Rectal smooth muscle tissue (tissue), 1 donor: ENCODE measurements around the gene IFI6.
"Not testable (repeated sequence)": the region's sequence is repeated elsewhere in the genome, so short reads cannot be mapped to it uniquely, and the experiment has no call there.

ENCODE experiments used
- H3K27ac ChIP-seq: one replicate; pipeline ENCODE4 v1.7.0; 2013; ENCODE audit warnings: low read depth, low read length, inconsistent platforms
- H3K27me3 ChIP-seq: one replicate; pipeline ENCODE4 v1.7.0; 2013; ENCODE audit warnings: low read length; ENCODE audit not compliant: control insufficient read depth, insufficient read depth
- H3K36me3 ChIP-seq: one replicate; pipeline ENCODE4 v1.7.0; 2013; ENCODE audit warnings: low read length; ENCODE audit not compliant: control insufficient read depth, insufficient read depth
- H3K4me1 ChIP-seq: one replicate; pipeline ENCODE4 v1.7.0; 2013; ENCODE audit warnings: low read length; ENCODE audit not compliant: control insufficient read depth, insufficient read depth
- H3K4me3 ChIP-seq: one replicate; pipeline ENCODE4 v1.7.0; 2013; ENCODE audit warnings: low read length
- H3K9ac ChIP-seq: one replicate; pipeline ENCODE4 v1.7.0; 2013; ENCODE audit warnings: low read length

IFI6 gene

GRCh38 chr1:27627733-27628132, 44.3 kb downstream of the IFI6 start:
- H3K4me1 ChIP-seq, H3K27ac ChIP-seq, H3K9ac ChIP-seq, H3K36me3 ChIP-seq, H3K27me3 ChIP-seq, H3K4me3 ChIP-seq: not testable (repeated sequence)

- H3K36me3 ChIP-seq: no peaks in the 10 kb centered on the region
- H3K4me1 ChIP-seq: no peaks in the 10 kb centered on the region
- no peak overlapping the region for H3K27ac ChIP-seq
- no peak overlapping the region for H3K9ac ChIP-seq
- H3K4me3 ChIP-seq: no peak overlapping the region
- no peaks in the 10 kb centered on the region for H3K27me3 ChIP-seq
Measured at GRCh38 chr1:27627061-27627460, 44.9 kb downstream of the IFI6 start.

- H3K9ac ChIP-seq: no peak overlapping the region
- no peak overlapping the region for H3K4me3 ChIP-seq
- no peaks in the 10 kb centered on the region for H3K4me1 ChIP-seq
- no peaks in the 10 kb centered on the region for H3K27me3 ChIP-seq
- H3K27ac ChIP-seq: no peak overlapping the region
- H3K36me3 ChIP-seq: no peaks in the 10 kb centered on the region
Measured at GRCh38 chr1:27626031-27626935, 45.7 kb downstream of the IFI6 start.

- H3K27ac ChIP-seq: no peak overlapping the region
- no peaks in the 10 kb centered on the region for H3K36me3 ChIP-seq
- no peak overlapping the region for H3K9ac ChIP-seq
- H3K27me3 ChIP-seq: no peaks in the 10 kb centered on the region
- no peaks in the 10 kb centered on the region for H3K4me1 ChIP-seq
- no peak overlapping the region for H3K4me3 ChIP-seq
Measured at GRCh38 chr1:27624467-27625178, 47.4 kb downstream of the IFI6 start.

GRCh38 chr1:27623327-27624212, 48.4 kb downstream of the IFI6 start:
- Histone ChIP-seq H3K36me3 (no peaks in the 10 kb centered on the region), H3K27me3 (no peaks in the 10 kb centered on the region), H3K27ac (no peak overlapping the region), H3K4me1 (no peaks in the 10 kb centered on the region), H3K4me3 (no peak overlapping the region), H3K9ac (no peak overlapping the region)

GRCh38 chr1:27622828-27623227, 49.2 kb downstream of the IFI6 start:
- H3K27ac ChIP-seq: no peak overlapping the region
- no peaks in the 10 kb centered on the region for H3K4me1 ChIP-seq
- no peak overlapping the region for H3K9ac ChIP-seq
- H3K4me3 ChIP-seq: no peak overlapping the region
- no peaks in the 10 kb centered on the region for H3K36me3 ChIP-seq
- no peaks in the 10 kb centered on the region for H3K27me3 ChIP-seq

- Histone ChIP-seq H3K27me3 (no peaks in the 10 kb centered on the region), H3K4me3 (no peak overlapping the region), H3K36me3 (no peaks in the 10 kb centered on the region), H3K27ac (no peak overlapping the region), H3K4me1 (no peaks in the 10 kb centered on the region), H3K9ac (no peak overlapping the region)
Measured at GRCh38 chr1:27621051-27621920, 50.7 kb downstream of the IFI6 start.

- not testable (repeated sequence) for H3K4me1 ChIP-seq, H3K36me3 ChIP-seq, H3K4me3 ChIP-seq, H3K27ac ChIP-seq, H3K9ac ChIP-seq, H3K27me3 ChIP-seq
Measured at GRCh38 chr1:27619782-27620438, 52.1 kb downstream of the IFI6 start.

GRCh38 chr1:27618341-27619082, 53.5 kb downstream of the IFI6 start:
- no peaks in the 10 kb centered on the region for H3K4me1 ChIP-seq
- H3K4me3 ChIP-seq: no peak overlapping the region
- no peaks in the 10 kb centered on the region for H3K27me3 ChIP-seq
- H3K9ac ChIP-seq: no peak overlapping the region
- no peak overlapping the region for H3K27ac ChIP-seq
- no peaks in the 10 kb centered on the region for H3K36me3 ChIP-seq

- H3K9ac ChIP-seq: no peak overlapping the region
- H3K27ac ChIP-seq: no peak overlapping the region
- no peaks in the 10 kb centered on the region for H3K27me3 ChIP-seq
- no peaks in the 10 kb centered on the region for H3K36me3 ChIP-seq
- H3K4me3 ChIP-seq: no peak overlapping the region
- no peaks in the 10 kb centered on the region for H3K4me1 ChIP-seq
Measured at GRCh38 chr1:27617420-27617819, 54.6 kb downstream of the IFI6 start.

- Histone ChIP-seq H3K9ac (no peak overlapping the region), H3K4me3 (no peak overlapping the region), H3K4me1 (no peaks in the 10 kb centered on the region), H3K27me3 (no peaks in the 10 kb centered on the region), H3K36me3 (no peaks in the 10 kb centered on the region), H3K27ac (no peak overlapping the region)
Measured at GRCh38 chr1:27616441-27616840, 55.6 kb downstream of the IFI6 start.
